ENCODE measurements around the gene RBMS3. TPM values are rescaled to one million over a fixed set of nuclear protein-coding genes. Genes with fewer than 3 reads are reported as not detected.

RBMS3 gene
- total RNA-seq, 4 donors from 2014 or later = 2.8 to 77.6 (median 13.7) TPM

DNA sequence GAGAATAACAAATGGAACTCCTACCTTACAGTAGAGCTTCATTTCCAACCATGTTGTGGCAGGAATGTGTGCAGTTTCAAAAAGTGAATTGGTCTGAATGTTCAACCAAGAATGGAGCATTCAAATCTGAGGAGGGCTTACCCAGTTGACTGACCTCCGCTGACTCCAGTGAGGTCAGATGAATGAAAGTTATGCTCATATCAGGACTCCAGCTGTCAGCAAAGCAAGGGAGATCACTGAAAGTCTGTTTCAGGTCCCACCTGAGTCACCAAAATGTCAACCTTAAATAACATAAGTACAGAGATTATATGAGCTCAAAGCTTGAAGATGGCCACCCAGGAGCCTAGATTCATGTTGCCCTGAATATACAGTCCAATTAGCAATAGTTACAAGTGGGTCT is 473.5 kb downstream of the RBMS3 start:
- Histone ChIP-seq H3K4me1 (no peaks in the 10 kb centered on the region), H3K27me3 (no peaks in the 10 kb centered on the region), H3K4me3 (no peak overlapping the region), H3K36me3 (no peaks in the 10 kb centered on the region), H3K9me3 (no peaks in the 10 kb centered on the region), H3K27ac (no peak overlapping the region)
- no peak for TF ChIP-seq POLR2A (IDR thresholded peaks at IDR 0.05)
- TF ChIP-seq, protein P1, sequence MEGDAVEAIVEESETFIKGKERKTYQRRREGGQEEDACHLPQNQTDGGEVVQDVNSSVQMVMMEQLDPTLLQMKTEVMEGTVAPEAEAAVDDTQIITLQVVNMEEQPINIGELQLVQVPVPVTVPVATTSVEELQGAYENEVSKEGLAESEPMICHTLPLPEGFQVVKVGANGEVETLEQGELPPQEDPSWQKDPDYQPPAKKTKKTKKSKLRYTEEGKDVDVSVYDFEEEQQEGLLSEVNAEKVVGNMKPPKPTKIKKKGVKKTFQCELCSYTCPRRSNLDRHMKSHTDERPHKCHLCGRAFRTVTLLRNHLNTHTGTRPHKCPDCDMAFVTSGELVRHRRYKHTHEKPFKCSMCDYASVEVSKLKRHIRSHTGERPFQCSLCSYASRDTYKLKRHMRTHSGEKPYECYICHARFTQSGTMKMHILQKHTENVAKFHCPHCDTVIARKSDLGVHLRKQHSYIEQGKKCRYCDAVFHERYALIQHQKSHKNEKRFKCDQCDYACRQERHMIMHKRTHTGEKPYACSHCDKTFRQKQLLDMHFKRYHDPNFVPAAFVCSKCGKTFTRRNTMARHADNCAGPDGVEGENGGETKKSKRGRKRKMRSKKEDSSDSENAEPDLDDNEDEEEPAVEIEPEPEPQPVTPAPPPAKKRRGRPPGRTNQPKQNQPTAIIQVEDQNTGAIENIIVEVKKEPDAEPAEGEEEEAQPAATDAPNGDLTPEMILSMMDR (IDR thresholded peaks at IDR 0.05) = no peak
- no peak for DNase-seq

DNA sequence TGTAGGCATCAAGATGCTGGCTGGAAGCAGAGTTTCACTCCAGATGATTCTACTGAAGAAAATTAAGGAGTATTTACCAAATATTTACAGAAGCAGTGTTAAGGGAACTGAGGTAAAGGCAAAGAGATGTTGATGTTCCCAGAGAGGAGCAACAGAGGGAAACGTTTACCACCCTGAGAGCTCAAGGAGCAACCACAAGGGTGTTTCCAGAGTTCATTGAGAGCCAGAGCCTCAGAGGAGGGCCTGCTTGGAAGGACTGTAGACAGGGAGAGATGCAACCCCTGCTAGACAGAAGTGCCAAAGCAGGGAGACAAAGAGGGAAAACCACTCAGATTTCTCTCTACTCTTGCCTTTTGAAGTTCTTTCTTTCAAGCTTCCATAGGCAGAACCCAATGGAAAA is 474.5 kb downstream of the RBMS3 start:
- DNase-seq = no peak
- H3K9me3 ChIP-seq = no peaks in the 10 kb centered on the region
- TF ChIP-seq, protein P1 (IDR thresholded peaks at IDR 0.05) = no peak
- TF ChIP-seq POLR2A (IDR thresholded peaks at IDR 0.05) = no peak
- no peaks in the 10 kb centered on the region for H3K27me3 ChIP-seq
- H3K36me3 ChIP-seq = no peaks in the 10 kb centered on the region
- H3K4me1 ChIP-seq = no peaks in the 10 kb centered on the region
- no peak overlapping the region for H3K4me3 ChIP-seq
- no peak overlapping the region for H3K27ac ChIP-seq

DNA sequence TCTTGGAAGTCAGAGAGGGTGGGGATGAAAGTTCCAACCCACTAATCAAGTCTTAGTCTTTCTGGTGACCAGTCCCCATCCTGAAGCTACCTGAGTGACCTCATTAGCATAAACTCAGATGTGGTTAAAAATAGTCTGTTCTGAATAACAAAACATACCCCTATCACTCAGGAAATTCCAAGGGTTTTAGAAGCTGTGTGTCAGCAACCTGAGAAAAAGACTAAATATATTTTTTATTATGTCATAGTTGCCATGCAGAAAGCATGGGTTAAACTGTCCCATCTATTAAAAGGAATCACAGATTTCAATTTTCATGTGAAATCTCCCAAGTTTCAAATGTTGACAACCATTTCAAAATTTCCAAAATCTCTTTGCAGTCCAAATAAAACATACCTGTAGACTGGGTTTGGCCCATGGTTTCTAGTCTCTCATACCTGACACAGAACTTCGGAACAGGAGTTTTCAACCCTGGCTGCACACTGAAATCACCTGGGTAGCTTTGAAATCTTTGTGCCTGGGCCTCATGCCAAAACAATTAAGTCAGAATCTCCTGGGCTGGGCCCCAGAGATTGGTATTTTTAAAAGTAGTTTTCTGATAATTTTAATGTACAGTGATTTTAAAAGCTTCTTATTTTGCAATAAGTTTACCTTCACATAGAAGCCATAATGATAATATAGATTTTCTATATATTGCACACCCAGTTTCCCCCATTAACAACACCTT is 476.3 kb downstream of the RBMS3 start:
- no peaks in the 10 kb centered on the region for H3K36me3 ChIP-seq
- no peaks in the 10 kb centered on the region for H3K27me3 ChIP-seq
- no peak for DNase-seq
- H3K27ac ChIP-seq = peak overlapping the region in 1 of 4 donors; percentile 58
- no peaks in the 10 kb centered on the region for H3K4me1 ChIP-seq
- TF ChIP-seq POLR2A (IDR thresholded peaks at IDR 0.05) = no peak
- TF ChIP-seq, protein P1 (IDR thresholded peaks at IDR 0.05) = no peak
- H3K9me3 ChIP-seq = no peaks in the 10 kb centered on the region
- H3K4me3 ChIP-seq = no peak overlapping the region

DNA sequence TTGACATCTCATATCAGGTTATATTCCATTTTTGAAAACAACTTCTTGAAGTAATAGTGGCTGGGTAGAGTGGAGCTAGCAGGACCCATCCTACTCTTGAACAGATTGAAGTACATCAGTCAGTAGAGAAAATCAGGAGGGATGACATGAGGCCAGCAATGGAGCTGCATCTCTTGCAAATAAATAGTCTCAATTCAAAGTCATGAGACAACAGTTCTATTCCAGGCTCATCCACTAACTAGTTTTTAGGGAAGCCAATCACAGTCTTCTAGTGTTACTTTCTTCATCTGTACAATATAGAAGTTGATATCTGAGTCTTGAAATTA is 477.2 kb downstream of the RBMS3 start:
- Histone ChIP-seq H3K9me3 (no peaks in the 10 kb centered on the region), H3K4me3 (no peak overlapping the region), H3K27ac (peak overlapping the region; percentile 1 to 63 (median 50)), H3K36me3 (no peaks in the 10 kb centered on the region), H3K27me3 (no peaks in the 10 kb centered on the region), H3K4me1 (no peaks in the 10 kb centered on the region)
- TF ChIP-seq, protein P1 (IDR thresholded peaks at IDR 0.05) = no peak
- DNase-seq = no peak

DNA sequence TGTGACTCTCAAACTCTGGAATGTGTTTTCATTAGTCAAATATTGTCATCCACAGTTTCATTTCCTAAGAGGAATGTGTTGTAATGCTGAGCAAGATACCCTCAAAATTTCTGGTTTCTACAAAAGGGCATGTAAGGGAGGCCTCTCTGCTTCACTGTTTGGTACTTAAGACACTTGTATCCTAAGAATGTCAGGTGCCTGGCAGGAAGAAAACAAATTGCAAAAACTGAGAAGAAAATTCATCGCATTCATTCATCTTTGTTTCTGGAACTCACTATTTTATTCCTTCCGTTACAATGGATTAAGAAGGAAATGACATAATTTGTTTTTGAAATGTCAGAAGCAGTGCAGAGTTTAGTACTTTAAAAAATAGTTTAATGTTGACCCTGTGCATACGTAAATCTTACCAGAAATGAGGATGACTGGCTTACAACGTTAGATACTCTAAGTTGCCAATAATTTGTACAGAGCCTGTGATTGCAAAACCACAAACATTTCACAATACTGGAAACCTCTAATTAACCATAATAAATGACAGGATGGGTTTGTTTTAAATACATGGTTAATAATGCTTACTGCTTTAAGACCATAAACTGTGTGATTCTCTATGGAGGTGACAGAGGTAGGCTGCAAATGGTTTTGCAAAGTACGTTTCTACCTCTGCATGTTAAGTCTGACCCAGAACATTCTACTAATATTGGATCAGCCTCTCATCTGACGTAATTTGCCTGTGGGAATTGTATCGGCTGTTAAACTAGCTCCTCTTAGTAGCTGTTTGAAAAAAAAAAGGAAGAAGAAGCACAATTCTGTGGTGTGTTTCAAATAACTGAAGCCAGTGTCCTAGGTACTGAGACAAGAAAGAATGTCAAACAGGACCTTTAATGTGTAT is 477.8 kb downstream of the RBMS3 start:
- DNase-seq = no peak
- TF ChIP-seq, protein P1 (IDR thresholded peaks at IDR 0.05) = no peak
- no peak for TF ChIP-seq POLR2A (IDR thresholded peaks at IDR 0.05)
- Histone ChIP-seq H3K4me1 (no peaks in the 10 kb centered on the region), H3K27me3 (no peaks in the 10 kb centered on the region), H3K4me3 (no peak overlapping the region), H3K27ac (peak overlapping the region; percentile 2 to 63 (median 50)), H3K36me3 (no peaks in the 10 kb centered on the region), H3K9me3 (no peaks in the 10 kb centered on the region)
